ENCODE results near the gene CTSZ. TPM values are rescaled to one million over a fixed set of nuclear protein-coding genes. Genes with fewer than 3 reads are reported as not detected.

CTSZ gene
- total and polyA plus RNA-seq, 10 of the 15 experiments (the other 5 are each of a cell fraction or from before 2014, with no cell fraction given), result 6.0 to 301 (median 154) TPM

DNA sequence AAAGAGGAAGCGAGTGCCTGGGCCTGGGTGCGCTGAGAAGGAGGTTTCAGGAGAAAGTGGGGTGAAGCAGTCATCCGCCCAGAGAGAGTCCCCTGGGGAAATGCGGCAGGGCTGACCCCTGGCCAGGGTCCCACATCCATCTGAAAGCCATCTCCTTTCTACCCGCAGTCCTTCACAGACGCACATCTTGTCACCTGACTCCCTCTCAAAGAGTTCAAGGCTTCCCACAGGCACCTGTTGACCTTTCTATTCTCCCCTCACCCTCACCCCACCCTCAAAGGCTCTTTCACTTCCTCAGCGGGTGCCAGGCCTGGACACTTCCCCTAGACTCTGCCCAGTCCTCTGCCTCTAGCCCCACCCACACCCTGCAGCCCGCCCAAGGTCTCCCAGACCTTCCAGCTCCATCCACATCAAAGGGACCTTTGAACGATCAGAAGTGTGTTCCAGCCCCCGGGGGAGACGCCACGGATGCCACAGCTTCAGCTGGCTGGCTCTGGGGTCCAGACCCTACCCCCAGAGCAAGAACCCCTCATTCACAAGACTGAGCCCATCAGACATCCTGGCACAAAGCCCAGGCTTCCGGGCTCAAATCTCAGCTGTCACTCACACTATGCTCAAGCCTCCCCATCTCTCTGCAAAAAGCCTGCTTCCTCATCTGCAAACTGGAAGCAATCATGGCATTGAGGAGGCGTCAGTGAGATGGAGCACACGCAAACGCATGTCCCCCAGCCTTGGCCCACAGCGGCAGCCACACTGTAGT, 2.1 kb downstream of the CTSZ start:
- intact Hi-C loops (cut with micrococcal nuclease; ENCODE audit: unreplicated experiment), result loop anchor here (2.0 kb wide), 2 partner anchors 20 to 114 kb away; no protein-coding TSS in a partner anchor
- BruUV-seq (replicated peaks), result TSS peak; percentile 79
- H3K79me2 ChIP-seq (ENCODE audit: control insufficient read depth, insufficient read depth, low read length), result peaks cover 56% of the 10 kb centered on the region
- H3K36me3 ChIP-seq (ENCODE audit: control insufficient read depth in 2 of 2, insufficient read depth in 2 of 2, low read length in 1 of 2), result peaks cover 18 to 24% of the 10 kb centered on the region in 2 experiments
- H4K20me1 ChIP-seq (ENCODE audit: control insufficient read depth, insufficient read depth), result 0 out of 2 replicates have a peak, but pooled peaks cover 2% of the 10 kb centered on the region
- peak overlapping the region; percentile 53 for H3K4me2 ChIP-seq (ENCODE audit: control insufficient read depth, insufficient read depth)
- DNase-seq (ENCODE audit: low read depth, low spot score), result peak; percentile 94
- peak; percentile 89 for FAIRE-seq
- ChIA-PET SMC1A (ENCODE audit: uncharacterized antibody, unreplicated experiment) (interaction anchor here (0.9 to 2.0 kb wide), 4 partner anchors 28 to 118 kb away, joined by 3 to 14 read pairs (median 6); no protein-coding TSS in a partner anchor), RAD21 (ENCODE audit: unreplicated experiment) (interaction anchor here (1.3 to 2.3 kb wide), 5 partner anchors 27 to 98 kb away, joined by 3 to 11 read pairs (median 3); partner anchors contain the start of gene ATP5F1E), POLR2A (interaction anchor here (1.2 to 1.7 kb wide), 3 partner anchors 27 to 97 kb away, joined by 4 to 5 read pairs (median 4); partner anchors contain the start of gene ATP5F1E), CTCF (interaction anchor here (1.2 kb wide), 1 partner anchor 24 kb away, joined by 4 read pairs; no protein-coding TSS in a partner anchor)
- WGBS (ENCODE audit: insufficient coverage, insufficient replicate concordance, low lambda C conversion rate, missing lambda C conversion rate), result under 1% methylated on average over 17 of the region's 17 CpGs
- H3K9me3 ChIP-seq (replicated peaks; ENCODE audit: control insufficient read depth, insufficient read depth, low read length), result no peaks in the 10 kb centered on the region
- H3K9ac ChIP-seq (ENCODE audit: control insufficient read depth, insufficient read depth, low read length), result peak overlapping the region; percentile 92
- peak; percentile 72 for ATAC-seq
- in situ Hi-C loops (cut with MboI), result loop anchor here (10.0 kb wide), 2 partner anchors 550 to 1610 kb away; partner anchors contain the start of gene RBM38
- H2AFZ ChIP-seq (ENCODE audit: control insufficient read depth, low read depth, low read length), result peak overlapping the region; percentile 30
- peaks cover 35% of the 10 kb centered on the region for H3K4me1 ChIP-seq (ENCODE audit: control insufficient read depth, insufficient read depth, low read length)
- H3K27me3 ChIP-seq (replicated peaks in 1 of 2; ENCODE audit: control insufficient read depth in 2 of 2, insufficient read depth in 2 of 2, low read length in 1 of 2), result no peaks in the 10 kb centered on the region
- peak overlapping the region; percentile 92 for H3K4me3 ChIP-seq
- H3K27ac ChIP-seq (ENCODE audit: control insufficient read depth, insufficient read depth), result peak overlapping the region; percentile 95
- TF ChIP-seq NR2C2 (IDR thresholded peaks at IDR 0.05; ENCODE audit: borderline replicate concordance, control insufficient read depth, insufficient read length, low read depth) (no peak), CUX1 (IDR thresholded peaks at IDR 0.05; ENCODE audit: insufficient replicate concordance, low read depth, low read length) (no peak), IRF4 (IDR thresholded peaks at IDR 0.05; ENCODE audit: low read depth, low read length) (peak; percentile 80), SREBF2 (IDR thresholded peaks at IDR 0.05; ENCODE audit: low read length) (no peak), TARDBP (IDR thresholded peaks at IDR 0.05; ENCODE audit: borderline replicate concordance) (peak; percentile 40; the same call in 1 of the 2 replicates), PML (IDR thresholded peaks at IDR 0.05; ENCODE audit: low read length) (peak; percentile 52; the same call in 1 of the 2 replicates), SUPT20H (IDR thresholded peaks at IDR 0.05; ENCODE audit: borderline replicate concordance, control insufficient read depth, low read depth, low read length) (no peak), RELB (IDR thresholded peaks at IDR 0.05; ENCODE audit: low read depth) (peak; percentile 97; the same call in 1 of the 2 replicates), NKRF (conservative IDR thresholded peaks at IDR 0.05) (0 out of 2 replicates have a peak, but pooled peaks have one; percentile 49), POU2F2 (IDR thresholded peaks at IDR 0.05; ENCODE audit: borderline replicate concordance, low read depth, low read length) (peak; percentile 87; the same call in 2 of the 3 replicates), MYC (IDR thresholded peaks at IDR 0.05; ENCODE audit: insufficient read depth, insufficient read length, insufficient replicate concordance, low read length, severe bottlenecking) (no peak)

Measured in GM12878 (cell line).